HG02981 (cell line): ENCODE measurements around the gene VWF.

Source experiments
- ATAC-seq: cut with Tn5 transposase; IDR thresholded peaks from one replicate; pipeline ENCODE4 v1.9.1; 2021; ENCODE audit warnings: mild to moderate bottlenecking, moderate library complexity; ENCODE audit not compliant: unreplicated experiment

VWF gene

GRCh38 chr12:5965950-5966383 is 158.5 kb downstream of the VWF start:
- ATAC-seq: no peak

- no peak for ATAC-seq
Measured at GRCh38 chr12:5964913-5965900, 159.3 kb downstream of the VWF start.

- no peak for ATAC-seq
Measured at GRCh38 chr12:5963515-5963914, 161.0 kb downstream of the VWF start.

GRCh38 chr12:5960783-5961182 is 163.7 kb downstream of the VWF start:
- ATAC-seq: no peak

- no peak for ATAC-seq
Measured at GRCh38 chr12:5956987-5957386, 167.5 kb downstream of the VWF start.

GRCh38 chr12:5954661-5955060 is 169.8 kb downstream of the VWF start:
- ATAC-seq: no peak

- no peak for ATAC-seq
Measured at GRCh38 chr12:5953835-5954586, 170.5 kb downstream of the VWF start.

GRCh38 chr12:5952031-5952430 is 172.4 kb downstream of the VWF start:
- no peak for ATAC-seq

GRCh38 chr12:5948696-5949095 is 175.8 kb downstream of the VWF start:
- no peak for ATAC-seq

- no peak for ATAC-seq
Measured at GRCh38 chr12:5947006-5947405, 177.5 kb downstream of the VWF start.

- ATAC-seq: no peak
Measured at GRCh38 chr12:5946388-5946787, 178.1 kb downstream of the VWF start.

GRCh38 chr12:5945071-5946008 is 179.1 kb downstream of the VWF start, which contains the start of gene ANO2:
ANO2 (minus strand) TSS chr12:5945259; CDS start chr12:5945217, 42 bp downstream.
- ATAC-seq: no peak

GRCh38 chr12:5944688-5945070 is 179.8 kb downstream of the VWF start:
- no peak for ATAC-seq

GRCh38 chr12:5944053-5944452 is 180.4 kb downstream of the VWF start:
- ATAC-seq: no peak

GRCh38 chr12:5941907-5942306 is 182.6 kb downstream of the VWF start:
- no peak for ATAC-seq

GRCh38 chr12:5927732-5928516 is 196.5 kb downstream of the VWF start:
- ATAC-seq: no peak

GRCh38 chr12:5925646-5926045 is 198.8 kb downstream of the VWF start:
- no peak for ATAC-seq

GRCh38 chr12:5924342-5924741 is 200.1 kb downstream of the VWF start:
- ATAC-seq: no peak

GRCh38 chr12:5923751-5924150 is 200.7 kb downstream of the VWF start:
- ATAC-seq: no peak

- no peak for ATAC-seq
Measured at GRCh38 chr12:5923043-5923605, 201.3 kb downstream of the VWF start.
